T-helper 2 cell treated with Interferon-gamma antibody and Interleukin-4, amounts not matched to agents 5 μg/mL and 100 μg/mL, for 36 hours (primary cell): ENCODE data around the gene TSPAN11.
"Not testable (repeated sequence)": the region's sequence is repeated elsewhere in the genome, so short reads cannot be mapped to it uniquely, and the experiment has no call there.

ENCODE experiments used
- DNase-seq: peaks from one replicate; pipeline ENCODE4 v3.0.0; 2021; ENCODE audit warnings: low spot score
- H3K27ac Mint-ChIP-seq: one replicate; pipeline ENCODE4 v1.8.0; 2021; ENCODE audit warnings: mild to moderate bottlenecking, mixed read lengths
- H3K27me3 Mint-ChIP-seq: one replicate; pipeline ENCODE4 v1.8.0; 2021; ENCODE audit warnings: low read depth, mixed read lengths
- H3K36me3 Mint-ChIP-seq: one replicate; pipeline ENCODE4 v1.8.0; 2021; ENCODE audit warnings: low read depth, mixed read lengths
- H3K4me1 Mint-ChIP-seq: one replicate; pipeline ENCODE4 v1.8.0; 2021; ENCODE audit warnings: low read depth, mixed read lengths
- H3K4me3 Mint-ChIP-seq: one replicate; pipeline ENCODE4 v1.8.0; 2022; ENCODE audit warnings: mild to moderate bottlenecking, moderate library complexity, mixed read lengths
- H3K9me3 Mint-ChIP-seq: one replicate; pipeline ENCODE4 v1.8.0; 2021; ENCODE audit warnings: mixed read lengths

The TSPAN11 gene, protein sequence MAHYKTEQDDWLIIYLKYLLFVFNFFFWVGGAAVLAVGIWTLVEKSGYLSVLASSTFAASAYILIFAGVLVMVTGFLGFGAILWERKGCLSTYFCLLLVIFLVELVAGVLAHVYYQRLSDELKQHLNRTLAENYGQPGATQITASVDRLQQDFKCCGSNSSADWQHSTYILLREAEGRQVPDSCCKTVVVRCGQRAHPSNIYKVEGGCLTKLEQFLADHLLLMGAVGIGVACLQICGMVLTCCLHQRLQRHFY

DNA sequence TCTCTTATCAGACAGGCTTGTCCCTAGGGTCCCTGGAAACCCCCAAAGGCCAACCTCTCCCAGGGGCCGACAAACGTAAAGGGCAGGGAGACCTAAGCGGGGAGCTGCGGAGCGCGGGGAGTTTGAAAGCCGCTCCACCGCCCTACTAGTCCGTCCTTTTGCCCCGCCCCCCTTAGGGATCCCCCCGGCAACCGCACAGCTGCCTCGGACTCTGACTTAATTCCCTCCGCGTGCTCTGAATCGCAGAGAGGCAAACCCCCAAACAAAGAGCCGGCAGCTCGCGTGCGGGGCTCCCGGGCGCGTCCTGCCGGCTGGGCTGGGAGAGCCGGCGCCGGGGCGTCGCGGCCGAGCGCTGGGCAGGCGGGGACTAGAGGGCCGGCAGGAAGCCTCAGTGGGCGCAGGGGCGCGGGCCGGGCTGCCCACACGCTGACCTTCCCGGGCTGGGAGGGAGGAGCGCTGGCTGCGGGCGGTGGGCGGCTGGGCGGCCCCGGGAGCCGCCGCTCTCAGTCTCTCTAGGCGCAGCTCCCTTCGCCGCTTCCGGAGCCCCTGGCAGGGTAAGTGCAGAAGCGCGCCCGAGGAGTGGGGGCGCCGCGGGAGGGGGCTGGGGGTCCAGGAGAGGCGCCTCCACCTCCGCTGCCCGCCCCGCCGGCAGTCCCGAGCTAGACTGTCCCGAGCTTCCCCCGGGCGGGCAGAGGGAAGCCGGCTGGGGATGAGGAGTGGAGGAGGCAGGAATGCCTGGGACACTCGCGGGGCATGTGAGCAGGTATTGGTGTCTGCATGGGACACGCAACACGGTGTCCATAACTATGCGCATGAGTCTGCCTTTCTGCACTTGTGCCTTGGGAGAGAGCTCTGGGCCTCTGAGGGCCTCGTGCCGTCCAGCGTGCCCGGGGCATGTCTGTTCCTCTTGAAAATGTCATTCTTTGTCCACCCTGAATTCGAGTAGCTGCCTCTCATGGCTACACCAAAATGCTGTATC is at the start of gene TSPAN11:
TSPAN11 (plus strand) TSS at position 506 of the 979 bp plus-strand sequence. CDS start 27,244 bp downstream, outside the sequence.
- no peaks in the 10 kb centered on the region for H3K4me1 Mint-ChIP-seq
- H3K36me3 Mint-ChIP-seq = no peaks in the 10 kb centered on the region
- H3K9me3 Mint-ChIP-seq = no peaks in the 10 kb centered on the region
- DNase-seq = no peak
- no peak within 1 kb of the TSS for H3K27ac Mint-ChIP-seq
- peak within 1 kb of the TSS; percentile 33 for H3K4me3 Mint-ChIP-seq
- peaks cover 56% of the 10 kb centered on the region for H3K27me3 Mint-ChIP-seq

DNA sequence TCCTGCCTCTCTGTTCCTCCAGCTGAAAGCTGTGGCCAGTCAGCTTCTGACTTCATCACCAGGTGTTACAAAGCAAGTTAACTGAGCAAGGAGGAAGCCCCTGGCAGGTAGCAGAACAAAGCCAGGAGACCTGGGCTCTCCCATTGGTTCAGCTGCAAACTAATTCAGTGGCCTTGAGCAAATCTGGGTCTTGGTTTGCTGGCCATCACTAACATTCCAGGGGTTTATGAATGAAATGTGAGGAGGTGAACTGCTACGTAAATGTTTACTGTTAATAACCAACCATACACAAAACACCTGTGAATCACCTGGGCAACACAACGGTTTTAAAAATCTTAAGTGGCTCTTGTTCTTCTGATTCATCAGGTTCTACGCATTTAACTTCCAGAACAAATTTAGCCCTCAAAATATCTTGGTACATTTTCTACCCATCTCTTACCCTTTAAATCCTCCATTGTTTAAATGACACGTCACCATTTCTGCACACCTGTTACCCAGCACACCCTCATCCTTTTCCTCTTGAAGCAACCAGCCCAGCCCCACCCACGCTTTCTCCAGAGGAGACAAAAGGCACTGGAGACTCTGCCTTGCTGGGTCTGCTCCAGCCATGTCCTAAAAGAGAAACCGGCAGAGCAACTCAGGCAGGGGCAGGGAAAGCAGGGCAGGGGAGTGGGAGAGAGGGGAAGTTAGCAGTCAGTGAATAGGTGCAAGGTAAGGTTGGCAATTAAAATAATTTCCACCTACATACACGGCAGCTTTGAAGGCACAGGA is 49.3 kb upstream of the TSPAN11 start:
- Mint-ChIP-seq H3K9me3 (no peaks in the 10 kb centered on the region), H3K27ac (no peak overlapping the region), H3K4me1 (no peaks in the 10 kb centered on the region), H3K27me3 (peaks cover 11% of the 10 kb centered on the region), H3K36me3 (no peaks in the 10 kb centered on the region), H3K4me3 (no peak overlapping the region)
- DNase-seq = no peak

DNA sequence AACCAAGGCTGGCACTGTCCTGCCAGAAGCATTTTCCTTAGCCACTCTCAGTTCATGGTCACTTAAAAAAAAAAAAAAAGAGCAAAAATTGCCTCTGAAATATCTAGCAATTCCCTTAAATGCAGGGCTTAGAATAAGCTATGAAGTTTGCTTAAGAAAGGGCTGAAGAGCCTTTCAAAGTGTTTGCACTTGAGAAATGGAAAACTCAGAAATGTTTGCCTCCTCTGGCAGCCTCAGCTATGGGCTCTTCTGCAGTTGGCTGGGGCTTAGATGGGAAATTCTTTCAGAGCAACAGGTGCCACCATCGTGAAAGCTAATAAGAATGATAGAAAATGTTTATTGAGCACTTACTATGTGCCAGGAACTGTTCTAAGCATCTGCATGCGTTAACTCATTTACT is 48.5 kb upstream of the TSPAN11 start:
- DNase-seq = no peak
- H3K4me1 Mint-ChIP-seq = no peaks in the 10 kb centered on the region
- H3K9me3 Mint-ChIP-seq = no peaks in the 10 kb centered on the region
- H3K27ac Mint-ChIP-seq = no peak overlapping the region
- no peaks in the 10 kb centered on the region for H3K36me3 Mint-ChIP-seq
- H3K27me3 Mint-ChIP-seq = peaks cover 11% of the 10 kb centered on the region
- H3K4me3 Mint-ChIP-seq = no peak overlapping the region

DNA sequence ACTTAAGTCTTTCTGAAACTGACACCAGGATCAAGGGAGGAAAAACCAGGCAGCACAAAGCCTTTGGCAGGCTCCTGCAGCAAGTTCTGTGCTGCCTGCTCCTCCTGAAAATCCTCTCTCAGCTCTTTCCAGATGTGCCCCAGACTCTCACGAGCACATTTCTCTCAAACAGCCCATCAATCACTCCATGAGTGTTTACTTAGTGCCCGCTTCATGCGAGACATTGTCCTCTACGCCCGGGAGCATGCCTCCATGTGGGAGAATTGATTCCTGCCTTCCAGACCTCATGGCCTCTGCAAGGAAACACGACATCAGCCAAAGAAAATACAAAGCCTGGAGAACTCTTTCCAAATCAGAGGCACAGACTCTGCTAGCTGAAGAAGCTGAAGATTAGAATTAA is 46.5 kb upstream of the TSPAN11 start:
- peaks cover 11% of the 10 kb centered on the region for H3K27me3 Mint-ChIP-seq
- DNase-seq = no peak
- H3K4me3 Mint-ChIP-seq = no peak overlapping the region
- H3K36me3 Mint-ChIP-seq = no peaks in the 10 kb centered on the region
- H3K9me3 Mint-ChIP-seq = no peaks in the 10 kb centered on the region
- no peaks in the 10 kb centered on the region for H3K4me1 Mint-ChIP-seq
- no peak overlapping the region for H3K27ac Mint-ChIP-seq

DNA sequence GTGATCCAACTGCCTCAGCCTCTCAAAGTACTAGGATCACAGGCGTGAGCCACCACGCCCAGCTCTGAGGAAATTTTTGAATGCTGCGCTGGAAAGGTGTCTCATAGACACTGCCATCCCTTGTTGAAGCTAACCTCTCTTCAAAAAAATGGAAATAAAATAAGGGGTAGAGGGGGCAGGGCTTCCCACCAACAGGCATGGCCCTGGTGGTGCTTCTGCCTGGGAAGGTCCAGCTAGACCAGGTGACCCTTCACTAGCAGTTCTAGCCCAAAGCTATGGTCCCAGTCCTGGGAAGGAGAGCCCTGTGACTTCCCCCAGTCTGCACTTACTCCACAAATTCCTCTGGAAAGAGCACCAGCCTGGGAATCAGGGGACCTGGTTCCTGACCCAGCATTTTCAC is 45.7 kb upstream of the TSPAN11 start:
- Mint-ChIP-seq H3K27ac (no peak overlapping the region), H3K9me3 (no peaks in the 10 kb centered on the region), H3K27me3 (peaks cover 11% of the 10 kb centered on the region), H3K36me3 (no peaks in the 10 kb centered on the region), H3K4me3 (no peak overlapping the region), H3K4me1 (no peaks in the 10 kb centered on the region)
- no peak for DNase-seq

DNA sequence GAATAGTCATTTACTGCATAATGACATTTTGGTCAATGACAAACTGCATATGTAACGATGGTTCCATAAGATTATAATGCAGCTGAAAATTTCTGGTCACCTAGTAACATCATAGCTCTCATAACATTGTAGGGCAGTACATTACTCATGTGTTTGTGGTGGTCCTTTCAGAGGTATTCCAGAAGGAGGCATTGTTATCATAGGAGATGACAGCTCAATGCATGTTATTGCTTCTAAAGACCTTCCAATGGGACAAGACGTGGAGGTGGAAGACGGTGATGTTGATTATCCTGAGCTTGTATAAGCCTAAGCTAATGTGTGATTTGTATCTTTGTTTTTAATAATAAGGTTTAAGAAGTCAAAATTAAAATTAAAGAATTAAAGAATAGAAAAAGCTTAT is 43.8 kb upstream of the TSPAN11 start:
- Mint-ChIP-seq H3K4me3 (no peak overlapping the region), H3K36me3 (no peaks in the 10 kb centered on the region), H3K27me3 (peaks cover 9% of the 10 kb centered on the region), H3K9me3 (peaks cover 15% of the 10 kb centered on the region), H3K4me1 (no peaks in the 10 kb centered on the region), H3K27ac (no peak overlapping the region)
- no peak for DNase-seq

DNA sequence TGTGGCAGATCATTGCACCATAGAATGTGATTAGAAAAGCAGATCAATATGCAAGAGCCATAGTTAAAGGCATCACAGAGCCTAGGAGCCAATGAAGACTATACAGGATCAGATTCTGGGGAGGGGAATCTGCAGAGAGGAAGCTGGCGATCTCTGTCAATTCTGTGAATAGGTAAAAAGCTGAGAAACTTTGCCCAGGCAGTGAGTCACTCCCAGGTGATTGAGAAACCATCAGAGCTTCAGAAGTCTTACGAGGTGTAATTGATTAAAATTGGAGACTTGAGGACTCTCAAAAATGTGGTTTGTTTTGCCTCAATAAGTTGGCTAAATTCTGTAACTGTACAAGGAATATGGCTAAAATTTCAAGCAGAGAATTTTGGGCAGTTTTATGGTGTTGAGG is 41.7 kb upstream of the TSPAN11 start:
- Mint-ChIP-seq H3K9me3 (peaks cover 16% of the 10 kb centered on the region), H3K27me3 (peaks cover 6% of the 10 kb centered on the region), H3K4me3 (no peak overlapping the region), H3K36me3 (no peaks in the 10 kb centered on the region), H3K4me1 (no peaks in the 10 kb centered on the region), H3K27ac (no peak overlapping the region)
- no peak for DNase-seq

DNA sequence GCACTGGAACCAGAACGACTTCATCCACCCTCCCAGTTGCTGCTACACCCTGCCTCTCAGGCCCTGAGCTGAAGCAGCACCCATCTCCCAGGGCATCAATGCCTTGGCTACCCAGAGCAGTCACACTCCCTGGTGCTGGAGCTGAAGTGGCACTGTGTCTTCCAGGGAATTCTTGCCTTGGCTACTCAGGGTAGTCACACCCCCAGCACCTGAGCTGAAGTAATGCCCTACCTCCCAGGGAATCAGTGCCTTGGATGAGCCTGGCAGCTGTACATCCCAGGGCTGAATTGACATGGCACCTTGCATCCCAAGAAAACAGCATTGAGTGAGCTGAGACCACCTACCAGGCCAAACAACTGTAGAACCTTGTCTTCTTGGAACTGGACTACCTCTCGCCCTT is 41.2 kb upstream of the TSPAN11 start:
- H3K36me3 Mint-ChIP-seq = no peaks in the 10 kb centered on the region
- H3K9me3 Mint-ChIP-seq = peaks cover 18% of the 10 kb centered on the region
- H3K4me3 Mint-ChIP-seq = no peak overlapping the region
- DNase-seq = no peak
- H3K27ac Mint-ChIP-seq = no peak overlapping the region
- no peaks in the 10 kb centered on the region for H3K4me1 Mint-ChIP-seq
- H3K27me3 Mint-ChIP-seq = peaks cover under 1% of the 10 kb centered on the region

DNA sequence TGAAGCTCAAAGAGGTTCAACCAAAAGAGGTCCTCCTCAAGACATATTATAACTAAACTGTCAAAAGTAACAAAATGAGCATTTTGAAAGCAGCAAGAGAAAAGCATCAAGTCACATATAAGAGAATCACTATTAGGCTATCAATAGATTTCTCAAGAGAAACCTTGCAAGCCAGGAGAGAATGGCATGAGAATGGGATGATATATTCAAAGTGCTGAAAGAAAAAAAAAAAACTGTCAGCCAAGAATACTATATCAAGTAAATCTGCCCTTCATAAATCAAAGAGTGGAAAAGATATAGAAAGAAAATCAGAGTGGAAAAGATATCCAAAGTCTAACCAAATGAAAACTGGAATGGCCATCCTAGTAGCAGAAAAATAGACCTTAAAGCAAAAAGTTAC is 39.3 kb upstream of the TSPAN11 start:
- DNase-seq = no peak
- Mint-ChIP-seq H3K4me3 (no peak overlapping the region), H3K36me3 (no peaks in the 10 kb centered on the region), H3K4me1 (no peaks in the 10 kb centered on the region), H3K27ac (no peak overlapping the region), H3K27me3 (peaks cover under 1% of the 10 kb centered on the region), H3K9me3 (peaks cover 23% of the 10 kb centered on the region)

DNA sequence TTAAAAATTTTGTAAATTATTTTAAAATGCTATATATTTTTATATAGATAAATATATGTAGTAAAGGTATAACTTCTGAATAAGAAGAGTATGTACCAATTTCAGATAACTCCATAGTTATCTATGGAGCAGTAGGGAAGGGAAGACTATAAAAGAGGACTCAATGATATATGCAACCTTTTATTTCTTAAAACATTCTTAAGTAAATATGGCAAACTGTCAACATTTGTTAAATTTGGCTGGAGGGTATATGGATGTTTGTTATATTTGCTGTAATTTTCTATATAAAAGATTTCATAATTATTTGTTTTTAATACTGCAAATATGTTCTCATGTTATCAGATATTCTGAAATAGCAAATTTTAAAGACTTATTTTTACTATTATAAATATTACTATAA is 38.3 kb upstream of the TSPAN11 start:
- H3K27ac Mint-ChIP-seq = no peak overlapping the region
- H3K36me3 Mint-ChIP-seq = no peaks in the 10 kb centered on the region
- peaks cover 3% of the 10 kb centered on the region for H3K27me3 Mint-ChIP-seq
- H3K4me3 Mint-ChIP-seq = no peak overlapping the region
- no peak for DNase-seq
- H3K4me1 Mint-ChIP-seq = no peaks in the 10 kb centered on the region
- H3K9me3 Mint-ChIP-seq = peaks cover 23% of the 10 kb centered on the region

DNA sequence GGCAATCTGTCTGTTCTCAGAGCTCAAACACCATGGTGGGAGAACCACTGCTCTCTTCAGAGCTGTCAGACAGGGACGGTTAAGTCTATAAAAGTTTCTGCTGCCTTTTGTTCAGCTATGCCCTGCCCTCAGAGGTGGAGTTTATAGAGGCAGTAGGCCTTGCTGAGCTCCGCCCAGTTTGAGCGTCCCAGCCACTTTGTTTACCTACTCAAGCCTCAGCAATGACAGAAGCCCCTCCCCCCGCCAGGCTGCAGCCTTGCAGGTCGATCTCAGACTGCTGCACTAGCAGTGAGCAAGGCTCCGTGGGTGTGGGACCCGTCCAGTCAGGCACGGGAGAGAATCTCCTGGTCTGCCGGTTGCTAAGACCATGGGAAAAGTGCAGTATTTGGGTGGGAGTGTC is 32.0 kb upstream of the TSPAN11 start:
- not testable (repeated sequence) for H3K27ac Mint-ChIP-seq, H3K4me3 Mint-ChIP-seq, H3K4me1 Mint-ChIP-seq

DNA sequence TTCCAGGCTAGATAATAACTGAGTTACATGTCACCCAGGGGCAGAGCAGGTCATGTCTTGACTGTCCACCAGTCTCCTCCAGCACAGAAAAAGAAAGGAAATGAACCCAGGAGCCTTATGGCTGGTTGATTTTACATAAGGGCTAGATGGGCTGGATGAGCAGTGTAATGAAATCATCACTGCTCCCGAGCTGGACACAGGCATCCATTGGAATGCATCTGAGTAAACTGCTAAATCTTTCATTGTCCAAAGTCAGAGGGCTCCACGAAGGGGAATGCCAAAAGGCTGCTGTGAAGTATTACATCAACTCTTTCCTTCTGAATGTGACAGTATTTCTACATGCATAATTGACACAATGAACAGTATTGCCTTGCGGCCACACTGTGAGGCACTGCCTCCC is 30.1 kb upstream of the TSPAN11 start:
- Mint-ChIP-seq H3K27me3 (peaks cover 3% of the 10 kb centered on the region), H3K27ac (no peak overlapping the region), H3K36me3 (no peaks in the 10 kb centered on the region), H3K9me3 (no peaks in the 10 kb centered on the region), H3K4me3 (no peak overlapping the region), H3K4me1 (no peaks in the 10 kb centered on the region)
- no peak for DNase-seq

More for the DNA sequence above, 32.0 kb upstream of the TSPAN11 start:
- H3K27me3 Mint-ChIP-seq, DNase-seq, H3K36me3 Mint-ChIP-seq, H3K9me3 Mint-ChIP-seq: not testable (repeated sequence)

DNA sequence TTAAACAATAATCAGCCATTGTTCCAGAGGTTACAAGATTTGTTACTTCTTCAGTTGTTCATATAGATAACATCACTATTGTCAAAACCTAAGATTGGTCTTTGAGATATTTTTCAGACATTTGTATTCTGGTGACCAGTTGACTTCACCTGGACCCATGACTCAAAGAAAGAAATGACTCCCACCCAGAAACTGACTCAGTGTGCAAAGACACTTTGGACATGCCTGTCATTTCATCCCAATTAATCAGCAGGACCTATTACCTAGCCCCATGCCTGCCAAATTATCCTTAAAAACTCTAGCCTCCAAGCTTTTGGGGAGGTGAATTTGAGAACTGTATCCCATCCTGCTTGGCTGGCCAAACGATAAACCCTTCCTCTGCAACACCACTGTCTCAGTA is 27.7 kb upstream of the TSPAN11 start:
- H3K4me1 Mint-ChIP-seq = no peaks in the 10 kb centered on the region

DNA sequence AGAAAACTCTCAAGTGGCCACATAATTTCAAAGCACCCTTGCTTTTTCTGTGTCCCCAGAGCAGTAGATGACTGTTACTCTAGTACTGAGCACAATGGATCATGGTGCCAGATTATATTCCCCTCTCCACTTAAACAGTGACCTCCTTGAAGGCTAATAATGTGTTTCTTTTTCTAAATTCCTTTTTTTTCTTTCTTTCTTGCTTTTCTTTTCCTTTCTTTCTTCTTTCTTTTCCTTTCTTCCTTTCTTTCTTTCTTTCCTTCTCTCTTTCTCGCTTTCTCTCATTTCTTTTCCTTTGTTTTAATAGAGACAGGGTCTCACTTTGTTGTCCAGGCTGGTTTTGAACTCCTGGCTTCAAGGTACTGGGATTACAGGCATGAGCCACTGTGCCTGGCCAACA is 26.2 kb upstream of the TSPAN11 start:
- no peak for DNase-seq

More for the DNA sequence above, 27.7 kb upstream of the TSPAN11 start:
- no peak for DNase-seq
- Mint-ChIP-seq H3K4me3 (no peak overlapping the region), H3K36me3 (no peaks in the 10 kb centered on the region), H3K9me3 (no peaks in the 10 kb centered on the region), H3K27ac (no peak overlapping the region), H3K27me3 (no peaks in the 10 kb centered on the region)

More for the DNA sequence above, 26.2 kb upstream of the TSPAN11 start:
- Mint-ChIP-seq H3K36me3 (no peaks in the 10 kb centered on the region), H3K27me3 (no peaks in the 10 kb centered on the region), H3K4me1 (no peaks in the 10 kb centered on the region), H3K9me3 (no peaks in the 10 kb centered on the region), H3K4me3 (no peak overlapping the region), H3K27ac (no peak overlapping the region)
